Prostate gland (tissue), 2 donors: ENCODE measurements around the gene PTPRD. TPM values are rescaled to one million over a fixed set of nuclear protein-coding genes. Genes with fewer than 3 reads are reported as not detected.

Experiments used
- DNase-seq: peaks from one replicate; pipeline ENCODE4 v3.0.0-alpha.2; 2019; ENCODE audit warnings: low spot score
- H3K27ac ChIP-seq, 2 donors: fragments of 200-600 bp; sonication (generic); 2 replicates each; pipeline ENCODE4 v1.5.1; 2017 to 2019
- H3K27me3 ChIP-seq: fragments of 200-600 bp; sonication (generic); replicated peaks from 2 replicates; pipeline ENCODE4 v1.5.1; 2019; ENCODE audit not compliant: insufficient read depth
- H3K36me3 ChIP-seq, 2 donors: fragments of 200-600 bp; sonication (generic); 1 replicate in 1 of 2; 2 replicates in 1 of 2; pipeline versions ENCODE4 v1.5.1 to v1.8.1; 2017 to 2019
- H3K4me1 ChIP-seq: fragments of 200-600 bp; sonication (generic); replicated peaks from 2 replicates; pipeline ENCODE4 v1.5.1; 2019
- H3K4me3 ChIP-seq, 2 donors: fragments of 200-600 bp; sonication (generic); 2 replicates each; pipeline ENCODE4 v1.5.1; 2017 to 2019
- H3K9me3 ChIP-seq: fragments of 200-600 bp; sonication (generic); 2 replicates; pipeline ENCODE4 v1.5.1; 2017
- CTCF ChIP-seq, 4 experiments: fragments of 200-600 bp in 2 of 4; fragments of 450-650 bp in 2 of 4; sonication (generic) in 2 of 4; IDR thresholded peaks; 1 replicate in 3 of 4; 2 replicates in 1 of 4; pipeline ENCODE4 v1.5.1; 2016 to 2019; ENCODE audit warnings: antibody characterized with exemption in 4 of 4, mild to moderate bottlenecking in 2 of 4, moderate library complexity in 2 of 4
- POLR2A ChIP-seq: fragments of 450-650 bp; IDR thresholded peaks from one replicate; pipeline ENCODE4 v1.6.1; 2016; ENCODE audit warnings: antibody characterized with exemption, mild to moderate bottlenecking
- POLR2AphosphoS5 ChIP-seq: sonication (generic); formaldehyde crosslinking; IDR thresholded peaks from one replicate; pipeline ENCODE4 v1.6.1; 2017; ENCODE audit warnings: antibody characterized with exemption
- whole genome bisulfite sequencing: methylation state at CpG from one replicate; pipeline ENCODE4 v1.1.5; 2018; 5-methylcytosine and 5-hydroxymethylcytosine counted together
- intact Hi-C: fragments of 100-400 bp; cut with DNase I; formaldehyde crosslinking; loops from one replicate; pipeline ENCODE4 v1.14.2; 2022
- total RNA-seq, 2 donors: library from RNA; depleted of rRNA; stranded (reverse); fragments of >200 nt; gene quantifications; one replicate each; pipeline ENCODE4 v1.1.0, GENCODE V29; 2016

PTPRD gene
- total RNA-seq, 2 donors from 2014 or later: 5.8 to 23.1 TPM

GRCh38 chr9:9231946-9232345, 1380.9 kb downstream of the PTPRD start:
- TF ChIP-seq POLR2AphosphoS5: no peak
- no peaks in the 10 kb centered on the region for H3K36me3 ChIP-seq
- no peaks in the 10 kb centered on the region for H3K4me1 ChIP-seq
- no peaks in the 10 kb centered on the region for H3K9me3 ChIP-seq
- intact Hi-C loops: no loop called here
- no peaks in the 10 kb centered on the region for H3K27me3 ChIP-seq
- no peak overlapping the region for H3K4me3 ChIP-seq
- DNase-seq: no peak
- H3K27ac ChIP-seq: no peak overlapping the region

- TF ChIP-seq CTCF (IDR thresholded peaks at IDR 0.05): no peak
- intact Hi-C loops: no loop called here
- 80% methylated on average over 3 of the region's 3 CpGs for WGBS
- Histone ChIP-seq H3K36me3 (no peaks in the 10 kb centered on the region), H3K27me3 (no peaks in the 10 kb centered on the region), H3K9me3 (no peaks in the 10 kb centered on the region), H3K4me3 (no peak overlapping the region), H3K4me1 (no peaks in the 10 kb centered on the region), H3K27ac (no peak overlapping the region)
- DNase-seq: no peak
Measured at GRCh38 chr9:9229269-9229668, 1383.5 kb downstream of the PTPRD start.

GRCh38 chr9:9223175-9223574, 1389.6 kb downstream of the PTPRD start:
- Histone ChIP-seq H3K36me3 (no peaks in the 10 kb centered on the region), H3K9me3 (no peaks in the 10 kb centered on the region), H3K27ac (no peak overlapping the region), H3K4me3 (no peak overlapping the region), H3K4me1 (no peaks in the 10 kb centered on the region), H3K27me3 (no peaks in the 10 kb centered on the region)
- TF ChIP-seq POLR2AphosphoS5 (no peak), CTCF (IDR thresholded peaks at IDR 0.05) (no peak), POLR2A (no peak)
- DNase-seq: no peak
- intact Hi-C loops: no loop called here

GRCh38 chr9:9222730-9223129, 1390.1 kb downstream of the PTPRD start:
- H3K27ac ChIP-seq: no peak overlapping the region
- 95% methylated on average over 1 of the region's 1 CpG for whole genome bisulfite sequencing
- DNase-seq: no peak
- intact Hi-C loops: no loop called here
- H3K4me3 ChIP-seq: no peak overlapping the region
- H3K4me1 ChIP-seq: no peaks in the 10 kb centered on the region
- no peaks in the 10 kb centered on the region for H3K9me3 ChIP-seq
- no peak for TF ChIP-seq POLR2AphosphoS5
- no peak for TF ChIP-seq POLR2A
- no peak for TF ChIP-seq CTCF (IDR thresholded peaks at IDR 0.05)
- H3K27me3 ChIP-seq: no peaks in the 10 kb centered on the region
- H3K36me3 ChIP-seq: no peaks in the 10 kb centered on the region

- intact Hi-C loops: no loop called here
- Histone ChIP-seq H3K36me3 (no peaks in the 10 kb centered on the region), H3K4me3 (no peak overlapping the region), H3K27ac (no peak overlapping the region), H3K9me3 (no peaks in the 10 kb centered on the region), H3K27me3 (no peaks in the 10 kb centered on the region), H3K4me1 (no peaks in the 10 kb centered on the region)
- TF ChIP-seq POLR2A (no peak), POLR2AphosphoS5 (no peak), CTCF (IDR thresholded peaks at IDR 0.05) (no peak)
- WGBS: 88% methylated on average over 2 of the region's 2 CpGs
- DNase-seq: no peak
Measured at GRCh38 chr9:9216934-9217333, 1395.9 kb downstream of the PTPRD start.
